Endometrium (tissue), 2 donors: ENCODE data around the gene PICK1.

Experiments
- FAIRE-seq: peaks from 2 replicates; lab custom pipeline; 2012; peaks lifted over from hg19 to GRCh38; lab: Jason Lieb, UNC
- donor health status: control.
- donor health status: control.

Gene PICK1

GRCh38 chr22:38056969-38057891, at the start of gene PICK1:
TSS of gene PICK1 (plus strand) at chr22:38057404. CDS start at chr22:38057810, 406 bp downstream.
- peak; percentile 58 for FAIRE-seq

GRCh38 chr22:38009000-38009806, 48.0 kb upstream of the PICK1 start:
- no peak for FAIRE-seq

- no peak for FAIRE-seq
These were observed 44.6 kb upstream of the PICK1 start for GRCh38 chr22:38012604-38013072.

- no peak for FAIRE-seq
These were observed 43.1 kb upstream of the PICK1 start for GRCh38 chr22:38014083-38014482.

GRCh38 chr22:38016182-38017151, 40.7 kb upstream of the PICK1 start:
- no peak for FAIRE-seq

GRCh38 chr22:38017272-38017920, 39.8 kb upstream of the PICK1 start:
- no peak for FAIRE-seq

- FAIRE-seq = no peak
These were observed 39.0 kb upstream of the PICK1 start for GRCh38 chr22:38017939-38018885.

GRCh38 chr22:38018938-38019827, 38.0 kb upstream of the PICK1 start:
- no peak for FAIRE-seq

- FAIRE-seq = no peak
These were observed 36.0 kb upstream of the PICK1 start for GRCh38 chr22:38021206-38021605.

GRCh38 chr22:38023045-38023444, 34.2 kb upstream of the PICK1 start:
- FAIRE-seq = no peak

GRCh38 chr22:38025514-38025913, 31.7 kb upstream of the PICK1 start:
- FAIRE-seq = no peak

GRCh38 chr22:38026130-38027111, 30.8 kb upstream of the PICK1 start:
- FAIRE-seq = no peak

- FAIRE-seq = no peak
These were observed 29.7 kb upstream of the PICK1 start for GRCh38 chr22:38027487-38027886.

GRCh38 chr22:38028344-38029130, 28.7 kb upstream of the PICK1 start:
- no peak for FAIRE-seq

- no peak for FAIRE-seq
These were observed 27.8 kb upstream of the PICK1 start for GRCh38 chr22:38029370-38029769.

- no peak for FAIRE-seq
These were observed 27.3 kb upstream of the PICK1 start for GRCh38 chr22:38029901-38030300.
